ENCODE data around the gene CCDC178.

- TF ChIP-seq SMC3 (IDR thresholded peaks at IDR 0.05) (no peak), MYC (IDR thresholded peaks at IDR 0.05; ENCODE audit: borderline replicate concordance, low read length) (no peak), HDAC2 (IDR thresholded peaks at IDR 0.05) (no peak), POLR2A (IDR thresholded peaks at IDR 0.05; ENCODE audit: low read length) (no peak), RFX5 (IDR thresholded peaks at IDR 0.05) (no peak), ZSCAN20 (CRISPR knock-in tag; IDR thresholded peaks at IDR 0.05) (no peak), PHF8 (IDR thresholded peaks at IDR 0.05; ENCODE audit: borderline replicate concordance, low read depth) (no peak), EP300 (IDR thresholded peaks at IDR 0.05) (no peak), ZFP36 (IDR thresholded peaks at IDR 0.05; ENCODE audit: borderline replicate concordance, partially characterized antibody) (no peak)
- TF ChIP-seq, protein P1, sequence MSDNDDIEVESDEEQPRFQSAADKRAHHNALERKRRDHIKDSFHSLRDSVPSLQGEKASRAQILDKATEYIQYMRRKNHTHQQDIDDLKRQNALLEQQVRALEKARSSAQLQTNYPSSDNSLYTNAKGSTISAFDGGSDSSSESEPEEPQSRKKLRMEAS (IDR thresholded peaks at IDR 0.05) = no peak
- TF ChIP-seq, protein P2, sequence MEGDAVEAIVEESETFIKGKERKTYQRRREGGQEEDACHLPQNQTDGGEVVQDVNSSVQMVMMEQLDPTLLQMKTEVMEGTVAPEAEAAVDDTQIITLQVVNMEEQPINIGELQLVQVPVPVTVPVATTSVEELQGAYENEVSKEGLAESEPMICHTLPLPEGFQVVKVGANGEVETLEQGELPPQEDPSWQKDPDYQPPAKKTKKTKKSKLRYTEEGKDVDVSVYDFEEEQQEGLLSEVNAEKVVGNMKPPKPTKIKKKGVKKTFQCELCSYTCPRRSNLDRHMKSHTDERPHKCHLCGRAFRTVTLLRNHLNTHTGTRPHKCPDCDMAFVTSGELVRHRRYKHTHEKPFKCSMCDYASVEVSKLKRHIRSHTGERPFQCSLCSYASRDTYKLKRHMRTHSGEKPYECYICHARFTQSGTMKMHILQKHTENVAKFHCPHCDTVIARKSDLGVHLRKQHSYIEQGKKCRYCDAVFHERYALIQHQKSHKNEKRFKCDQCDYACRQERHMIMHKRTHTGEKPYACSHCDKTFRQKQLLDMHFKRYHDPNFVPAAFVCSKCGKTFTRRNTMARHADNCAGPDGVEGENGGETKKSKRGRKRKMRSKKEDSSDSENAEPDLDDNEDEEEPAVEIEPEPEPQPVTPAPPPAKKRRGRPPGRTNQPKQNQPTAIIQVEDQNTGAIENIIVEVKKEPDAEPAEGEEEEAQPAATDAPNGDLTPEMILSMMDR (IDR thresholded peaks at IDR 0.05) = no peak
- TF ChIP-seq, protein P3, sequence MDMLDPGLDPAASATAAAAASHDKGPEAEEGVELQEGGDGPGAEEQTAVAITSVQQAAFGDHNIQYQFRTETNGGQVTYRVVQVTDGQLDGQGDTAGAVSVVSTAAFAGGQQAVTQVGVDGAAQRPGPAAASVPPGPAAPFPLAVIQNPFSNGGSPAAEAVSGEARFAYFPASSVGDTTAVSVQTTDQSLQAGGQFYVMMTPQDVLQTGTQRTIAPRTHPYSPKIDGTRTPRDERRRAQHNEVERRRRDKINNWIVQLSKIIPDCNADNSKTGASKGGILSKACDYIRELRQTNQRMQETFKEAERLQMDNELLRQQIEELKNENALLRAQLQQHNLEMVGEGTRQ (IDR thresholded peaks at IDR 0.05) = no peak
Measured at GRCh38 chr18:32889615-32890593, 550.6 kb downstream of the CCDC178 start.
